HG02798 (cell line): ENCODE results near the gene NCKAP5.
"Not testable (repeated sequence)": the region's sequence is repeated elsewhere in the genome, so short reads cannot be mapped to it uniquely, and the experiment has no call there.

ENCODE experiments used
- ATAC-seq: cut with Tn5 transposase; IDR thresholded peaks from one replicate; pipeline ENCODE4 v1.9.1; 2021; ENCODE audit warnings: mild to moderate bottlenecking; ENCODE audit not compliant: unreplicated experiment, poor library complexity

The NCKAP5 gene

DNA sequence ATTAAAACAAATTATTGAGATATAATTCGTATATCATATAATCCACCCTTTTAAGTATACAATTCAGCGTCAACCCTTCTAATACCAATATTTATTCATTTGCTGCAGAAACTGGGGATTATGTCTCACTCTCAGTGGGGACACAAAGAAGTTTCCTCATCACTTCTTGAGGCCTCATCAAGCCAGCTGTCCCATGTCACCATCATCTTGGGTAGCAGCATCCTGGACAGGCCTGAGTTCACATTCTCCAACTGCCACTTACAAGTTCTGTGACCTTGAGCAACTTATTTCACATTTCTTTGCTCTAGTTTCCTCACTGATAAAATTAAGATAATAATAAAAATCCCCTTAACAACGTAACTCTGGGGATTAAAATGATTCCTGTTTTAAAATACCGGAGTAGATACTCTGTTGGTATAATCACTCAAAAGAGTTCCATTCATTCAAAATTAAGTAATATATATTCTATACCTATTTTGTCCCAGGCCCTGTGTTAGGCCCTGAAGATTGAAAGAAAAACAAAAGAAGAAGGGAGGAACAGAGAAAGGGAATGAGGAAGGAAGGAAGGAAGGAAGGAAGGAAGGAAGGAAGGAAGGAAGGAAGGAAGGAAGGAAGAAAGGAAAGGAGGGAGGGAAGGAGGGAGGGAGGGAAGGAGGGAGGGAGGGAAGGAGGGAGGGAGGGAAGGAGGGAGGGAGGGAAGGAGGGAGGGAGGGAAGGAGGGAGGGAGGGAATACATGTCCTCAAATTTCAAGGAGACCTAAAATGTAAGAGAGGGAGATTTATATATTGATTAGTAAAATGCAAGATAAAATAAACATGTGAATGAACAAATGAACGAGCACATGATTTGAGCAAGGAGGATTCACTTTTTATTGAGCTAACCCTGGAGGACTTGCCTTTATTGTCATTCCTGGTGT, 42.4 kb downstream of the NCKAP5 start:
- ATAC-seq, result no peak

DNA sequence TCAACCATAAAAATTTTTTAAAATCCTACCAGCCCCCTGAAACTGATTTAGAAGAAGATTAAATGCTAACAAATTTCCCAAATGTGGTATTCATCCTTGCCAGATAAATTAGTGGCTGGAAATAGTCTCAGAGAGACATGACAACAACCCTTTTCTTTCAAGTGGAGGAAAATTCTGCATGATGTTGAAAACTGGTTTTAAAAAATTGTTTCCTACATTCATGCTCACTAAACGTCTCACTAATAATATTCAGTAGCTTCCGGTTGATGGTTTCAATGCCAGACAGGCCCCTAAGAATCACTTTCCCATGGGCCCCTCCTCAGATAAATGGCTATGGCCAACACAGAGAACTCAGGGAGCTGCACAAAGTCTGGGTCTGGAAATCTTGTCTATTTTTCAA, 43.2 kb downstream of the NCKAP5 start:
- no peak for ATAC-seq

- ATAC-seq, result no peak
These were observed 44.9 kb downstream of the NCKAP5 start for GRCh38 chr2:133523406-133523805.

DNA sequence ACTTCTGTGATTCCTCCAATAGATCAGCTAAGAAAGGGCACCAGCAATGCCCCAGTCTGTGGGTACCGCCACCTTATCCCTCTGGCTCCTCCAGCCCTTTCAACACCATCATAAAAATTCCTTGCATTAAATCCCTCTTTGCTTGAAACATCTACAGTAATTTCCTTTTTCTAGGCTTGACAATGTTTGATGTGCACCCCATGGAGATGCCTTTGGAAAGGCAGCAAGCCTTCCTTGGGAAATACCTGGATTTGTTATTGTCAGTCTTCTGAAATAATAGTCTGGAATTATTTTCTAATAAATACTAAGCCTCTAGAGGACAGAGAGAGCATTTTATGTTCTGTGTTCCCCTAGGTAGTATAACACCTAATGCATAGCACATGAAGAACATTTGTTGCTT, 46.1 kb downstream of the NCKAP5 start:
- ATAC-seq, result no peak

GRCh38 chr2:133521146-133521745, 47.0 kb downstream of the NCKAP5 start:
- no peak for ATAC-seq

- ATAC-seq, result not testable (repeated sequence)
These were observed 48.6 kb downstream of the NCKAP5 start for GRCh38 chr2:133519677-133520076.

DNA sequence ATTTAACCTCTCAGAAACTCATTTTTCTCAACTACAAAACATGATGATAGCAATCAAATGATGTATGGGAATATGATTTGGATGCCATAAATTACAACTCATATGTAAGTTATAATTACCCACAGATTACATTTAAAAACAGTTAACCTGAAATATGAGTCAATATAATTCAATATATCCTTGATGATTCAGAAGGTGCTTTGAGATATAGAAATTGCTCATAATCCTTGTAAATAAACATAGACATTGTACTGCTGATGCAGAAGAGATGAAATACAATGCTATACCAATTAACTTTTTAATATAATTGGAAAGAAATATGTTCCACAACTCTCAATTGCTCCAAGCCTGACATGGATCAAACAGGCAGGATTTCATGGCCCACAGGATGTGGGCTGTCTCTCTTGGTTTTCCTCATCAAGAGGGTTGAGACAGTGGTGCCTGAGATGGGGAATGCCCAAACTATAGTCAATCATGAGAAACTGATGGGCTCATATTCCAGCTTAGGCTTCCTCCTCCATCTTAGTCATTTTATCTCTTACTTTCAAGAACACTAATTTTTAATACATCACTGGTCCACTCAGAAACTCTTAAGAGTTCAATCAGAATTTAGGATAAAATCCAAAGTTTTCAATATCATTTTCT, 49.4 kb downstream of the NCKAP5 start:
- ATAC-seq, result no peak

- ATAC-seq, result no peak
These were observed 50.4 kb downstream of the NCKAP5 start for GRCh38 chr2:133517876-133518275.

- no peak for ATAC-seq
These were observed 51.7 kb downstream of the NCKAP5 start for GRCh38 chr2:133516405-133517026.

DNA sequence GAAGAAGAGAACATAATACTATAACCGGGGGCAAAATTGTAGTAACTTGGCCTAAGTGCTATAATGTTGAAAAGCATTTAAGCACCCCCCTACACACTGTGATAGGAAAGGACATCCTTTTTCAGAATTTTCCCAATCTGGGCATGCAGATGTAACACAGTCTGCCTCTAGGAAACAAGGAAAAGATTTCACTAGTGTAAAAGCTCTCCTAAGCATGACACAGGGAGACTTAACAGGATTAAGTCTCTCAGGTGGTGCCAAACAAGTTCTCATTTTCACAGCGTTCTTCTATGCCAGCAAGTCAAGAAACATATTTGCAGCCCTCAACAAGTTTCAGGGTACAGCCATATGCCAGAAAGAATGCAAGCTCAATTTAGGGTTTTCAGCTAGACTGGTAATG, 53.0 kb downstream of the NCKAP5 start:
- ATAC-seq, result no peak

DNA sequence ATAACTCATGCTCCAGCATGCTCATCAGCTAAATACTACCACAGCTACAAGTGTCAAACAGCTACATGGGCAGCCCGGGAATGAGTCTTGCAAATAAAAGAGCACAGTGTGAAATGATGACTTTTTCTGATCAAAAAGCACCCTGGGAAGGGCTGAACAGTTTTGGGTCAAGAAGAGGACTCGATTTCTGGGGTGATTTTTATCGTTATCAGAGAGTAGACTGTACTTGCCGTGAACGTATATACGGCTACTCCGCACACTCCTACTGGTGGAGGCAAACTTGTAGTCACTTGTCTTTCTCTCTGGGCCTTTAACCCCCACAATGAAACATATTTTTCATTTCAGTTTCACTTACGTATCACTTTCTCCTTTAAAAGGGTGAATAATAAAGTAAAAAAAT, 54.4 kb downstream of the NCKAP5 start:
- no peak for ATAC-seq

- no peak for ATAC-seq
These were observed 56.1 kb downstream of the NCKAP5 start for GRCh38 chr2:133512121-133512520.

GRCh38 chr2:133511679-133512078, 56.6 kb downstream of the NCKAP5 start:
- no peak for ATAC-seq

DNA sequence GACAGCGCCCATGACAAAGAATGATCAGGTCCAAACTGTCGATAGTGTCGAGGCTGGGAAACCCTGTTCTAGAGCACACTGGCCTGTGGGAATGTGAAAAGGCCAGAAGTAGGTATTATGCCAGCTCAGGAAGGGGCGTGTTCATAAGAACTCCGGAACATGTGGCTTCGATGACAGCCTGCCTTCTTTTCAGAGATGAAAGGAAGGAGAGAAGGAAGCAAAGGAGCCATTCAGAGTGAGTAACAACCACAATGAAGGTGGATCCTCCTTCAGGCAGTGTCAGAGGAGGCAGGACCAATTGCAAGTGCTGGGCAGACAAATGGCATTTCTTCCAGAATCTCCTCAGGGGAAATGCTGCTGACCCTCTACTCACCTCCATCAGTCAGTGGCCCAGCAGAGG, 58.5 kb downstream of the NCKAP5 start:
- ATAC-seq, result no peak

- no peak for ATAC-seq
These were observed 59.6 kb downstream of the NCKAP5 start for GRCh38 chr2:133508546-133509165.

DNA sequence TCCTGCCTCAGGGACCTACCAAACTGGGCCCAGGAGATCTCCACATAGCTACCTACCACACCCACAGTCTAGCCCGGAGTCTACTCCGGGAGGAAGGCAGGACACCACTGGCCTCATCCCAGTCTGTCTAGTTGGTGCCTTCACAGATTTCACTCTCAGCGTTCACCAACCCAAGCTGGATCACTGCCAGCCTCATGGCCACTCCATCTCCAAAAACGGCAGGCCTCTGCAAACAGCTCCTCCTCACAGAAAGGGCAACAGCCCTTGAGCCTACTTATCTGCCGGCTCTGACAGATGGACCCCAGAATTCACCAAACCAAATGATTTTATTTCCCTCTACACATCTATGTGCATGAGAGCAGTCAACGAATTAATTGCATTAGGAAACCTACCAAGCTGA, 61.3 kb downstream of the NCKAP5 start:
- ATAC-seq, result no peak

DNA sequence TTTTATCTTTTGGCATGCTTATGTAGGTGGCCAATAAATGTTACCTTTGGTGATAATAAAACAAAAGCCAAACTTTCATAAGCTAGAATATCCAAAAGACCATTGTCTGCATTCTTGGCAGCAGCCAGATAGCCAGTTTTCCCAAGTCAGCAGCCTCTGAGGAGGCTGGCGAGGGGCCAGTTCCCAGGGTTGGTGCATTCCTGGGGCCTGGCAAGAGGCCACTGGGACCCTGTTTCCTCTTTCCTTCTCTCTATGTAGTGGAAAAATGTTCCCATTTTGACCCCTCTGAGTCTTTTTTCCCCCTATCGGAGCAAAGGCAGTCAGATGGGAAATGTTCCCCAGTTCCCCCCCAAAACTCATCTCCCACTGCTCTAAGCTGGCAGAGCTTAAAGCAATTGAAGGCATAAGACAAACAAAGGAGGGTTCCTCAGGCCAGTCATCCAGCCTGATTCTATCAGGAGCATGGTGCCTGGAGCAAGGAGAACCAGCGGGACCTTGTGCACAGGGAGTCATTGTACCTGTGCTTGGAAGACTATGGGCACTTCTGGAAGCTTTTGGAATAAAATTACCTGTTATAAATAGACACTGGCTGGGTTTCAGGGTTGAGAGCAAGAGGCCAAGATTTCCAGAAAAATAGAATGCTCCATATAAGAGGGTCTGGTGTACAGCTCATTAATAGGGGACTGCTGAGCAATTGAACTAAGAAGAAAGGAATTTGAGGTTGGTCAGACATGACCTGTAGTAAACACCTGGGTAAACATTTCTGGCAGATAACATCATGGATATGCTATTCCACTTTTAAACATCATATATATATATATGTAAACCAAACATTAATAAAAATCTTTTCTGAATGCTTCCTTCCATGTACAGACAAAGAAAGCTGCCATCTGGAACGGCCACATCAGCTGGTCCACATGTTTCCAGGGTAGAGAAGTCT, 63.4 kb downstream of the NCKAP5 start:
- ATAC-seq, result no peak

- no peak for ATAC-seq
These were observed 64.3 kb downstream of the NCKAP5 start for GRCh38 chr2:133503927-133504326.

DNA sequence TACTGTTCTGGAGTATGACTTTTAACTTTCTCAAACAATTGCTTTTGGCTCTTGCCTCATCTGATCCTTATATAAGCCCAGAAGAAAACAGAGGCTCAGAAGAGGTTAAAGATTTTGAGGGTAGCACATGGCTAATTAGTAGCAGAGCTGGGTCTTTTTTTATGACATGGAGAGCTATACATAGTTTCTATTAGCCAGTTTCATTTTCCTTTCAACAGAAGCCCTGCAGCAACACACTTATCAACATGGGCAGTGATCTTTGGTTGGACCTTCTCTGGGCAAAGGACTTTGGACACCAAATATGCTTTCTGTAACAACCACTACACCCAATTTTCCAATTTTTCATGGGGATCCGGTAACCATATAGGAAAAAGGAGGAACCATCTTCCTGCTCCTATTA, 64.9 kb downstream of the NCKAP5 start:
- peak; percentile 77 for ATAC-seq
